ENCODE data around the gene ETFA.

Gene ETFA

DNA sequence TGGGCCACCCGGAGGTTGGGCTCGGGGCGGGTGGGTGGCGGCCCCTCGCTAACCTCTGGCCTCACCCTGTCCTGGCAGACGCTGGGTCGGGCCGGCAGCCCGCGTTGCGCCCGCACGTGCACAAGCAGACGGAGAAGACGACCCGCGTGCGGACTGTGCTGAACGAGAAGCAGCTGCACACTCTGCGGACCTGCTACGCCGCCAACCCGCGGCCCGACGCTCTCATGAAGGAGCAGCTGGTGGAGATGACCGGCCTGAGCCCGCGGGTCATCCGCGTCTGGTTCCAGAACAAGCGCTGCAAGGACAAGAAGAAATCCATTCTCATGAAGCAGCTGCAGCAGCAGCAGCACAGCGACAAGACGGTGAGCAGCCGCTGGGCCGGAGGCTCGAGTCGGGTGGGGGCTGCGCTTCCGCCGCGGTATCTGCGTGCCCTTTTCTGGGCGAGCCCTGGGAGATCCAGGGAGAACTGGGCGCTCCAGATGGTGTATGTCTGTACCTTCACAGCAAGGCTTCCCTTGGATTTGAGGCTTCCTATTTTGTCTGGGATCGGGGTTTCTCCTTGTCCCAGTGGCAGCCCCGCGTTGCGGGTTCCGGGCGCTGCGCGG lies 29.0 kb upstream of the ETFA start:
- peak; percentile 31 for DNase-seq

DNA sequence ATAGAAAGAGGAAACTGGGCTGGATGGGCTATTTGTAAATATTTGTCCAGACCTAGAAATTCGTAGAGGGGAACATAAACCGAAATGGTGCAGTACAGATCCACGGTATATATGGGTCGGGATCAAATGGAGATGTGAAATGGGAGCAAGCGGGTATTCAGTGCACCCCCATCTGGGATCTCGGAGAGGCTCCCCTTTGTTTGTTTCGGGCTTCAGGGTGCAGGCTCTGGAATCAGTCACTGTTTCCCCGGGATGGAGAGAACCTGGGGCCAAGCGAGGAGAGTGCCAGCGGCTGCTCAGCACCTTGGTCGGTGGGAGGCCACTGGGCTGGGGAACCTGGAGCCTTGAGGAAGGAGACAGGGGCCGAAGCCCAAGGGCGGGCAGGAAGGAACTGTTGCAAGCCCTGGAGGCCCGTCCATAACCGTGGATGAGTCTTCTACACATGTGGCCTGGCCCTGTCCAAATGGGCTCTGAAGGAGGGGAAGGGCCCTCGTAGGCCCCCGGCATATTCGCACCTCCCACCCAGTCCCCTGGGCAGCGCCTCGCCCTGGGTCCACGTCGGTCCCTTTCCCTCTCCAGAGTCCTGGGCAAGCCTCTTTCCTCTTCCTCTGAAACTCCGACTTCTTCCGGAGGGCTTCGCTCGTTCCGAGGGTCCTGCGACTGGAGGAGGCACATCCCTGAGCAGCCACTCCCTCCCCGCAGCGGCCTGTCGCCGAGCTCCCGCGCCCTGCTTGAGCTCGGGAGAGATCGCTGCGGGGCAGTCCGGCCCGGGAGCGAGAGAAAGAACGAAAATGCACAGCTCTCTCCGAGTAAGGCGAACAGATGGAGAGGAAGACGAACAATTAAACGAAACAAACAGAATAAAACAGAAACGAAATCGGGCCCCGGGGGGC lies 28.3 kb upstream of the ETFA start:
- DNase-seq = no peak

DNA sequence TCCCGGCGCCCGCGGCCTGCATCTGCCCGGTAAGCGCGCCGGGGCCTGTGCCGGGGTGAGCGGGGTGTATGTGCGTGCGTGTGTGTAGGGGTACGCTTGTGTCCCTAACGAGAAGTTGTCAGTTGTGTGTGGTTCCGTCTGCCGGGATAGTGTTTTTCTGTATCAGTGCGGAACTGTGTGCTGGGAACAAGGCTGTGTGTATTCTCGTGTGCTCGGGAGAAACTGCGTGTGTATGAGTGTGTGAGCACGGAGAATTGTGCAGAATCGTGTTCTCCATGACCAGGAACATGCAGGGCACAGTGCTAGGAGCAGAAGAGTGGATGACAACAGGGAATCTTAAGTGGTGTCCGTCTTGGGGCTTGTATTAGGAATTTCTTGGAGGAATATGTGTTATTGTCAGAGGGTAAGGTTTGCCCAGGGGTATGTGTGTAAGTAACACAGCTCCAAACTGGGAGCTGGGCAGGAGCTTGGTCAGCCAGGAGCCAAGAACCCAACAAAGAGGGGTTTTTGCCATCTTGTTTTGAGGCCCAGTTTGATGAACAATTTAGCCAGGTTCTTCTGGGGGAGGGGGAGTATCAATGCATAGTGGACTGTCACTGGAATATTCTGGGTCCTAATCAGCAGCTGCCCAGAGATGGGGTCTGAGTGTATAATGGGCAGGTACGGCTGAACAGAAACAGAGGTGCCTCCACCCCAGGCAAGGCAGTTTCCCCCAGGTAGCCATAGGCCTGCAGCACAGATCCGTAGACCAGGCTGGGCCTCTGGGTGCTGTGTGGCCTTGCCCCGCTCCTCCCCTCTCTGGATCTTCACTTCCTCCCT lies 27.4 kb upstream of the ETFA start:
- DNase-seq = no peak

DNA sequence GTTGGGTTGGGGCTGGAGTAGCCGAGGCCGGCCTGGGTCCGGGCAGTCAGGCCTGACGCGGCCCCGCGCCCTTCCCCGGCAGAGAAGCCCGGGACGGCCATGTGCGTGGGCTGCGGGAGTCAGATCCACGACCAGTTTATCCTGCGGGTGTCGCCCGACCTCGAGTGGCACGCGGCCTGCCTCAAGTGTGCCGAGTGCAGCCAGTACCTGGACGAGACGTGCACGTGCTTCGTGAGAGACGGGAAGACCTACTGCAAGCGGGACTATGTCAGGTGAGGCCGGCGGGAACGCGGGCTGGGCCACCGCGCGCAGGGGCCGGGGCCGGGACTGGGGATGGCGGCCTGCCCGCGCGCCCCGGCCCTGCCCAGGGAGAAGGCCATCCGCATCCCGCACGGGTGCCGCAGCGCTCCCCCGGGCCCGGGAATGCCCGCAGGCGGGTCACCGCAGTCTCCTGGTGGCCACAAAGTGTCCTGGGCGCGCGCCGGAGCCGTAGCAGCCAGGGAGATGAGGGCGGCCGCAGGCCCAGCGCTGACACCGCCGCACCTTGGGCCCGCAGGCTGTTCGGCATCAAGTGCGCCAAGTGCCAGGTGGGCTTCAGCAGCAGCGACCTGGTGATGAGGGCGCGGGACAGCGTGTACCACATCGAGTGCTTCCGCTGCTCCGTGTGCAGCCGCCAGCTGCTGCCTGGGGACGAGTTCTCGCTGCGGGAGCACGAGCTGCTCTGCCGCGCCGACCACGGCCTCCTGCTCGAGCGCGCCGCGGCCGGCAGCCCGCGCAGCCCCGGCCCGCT lies 26.6 kb upstream of the ETFA start:
- DNase-seq = no peak

DNA sequence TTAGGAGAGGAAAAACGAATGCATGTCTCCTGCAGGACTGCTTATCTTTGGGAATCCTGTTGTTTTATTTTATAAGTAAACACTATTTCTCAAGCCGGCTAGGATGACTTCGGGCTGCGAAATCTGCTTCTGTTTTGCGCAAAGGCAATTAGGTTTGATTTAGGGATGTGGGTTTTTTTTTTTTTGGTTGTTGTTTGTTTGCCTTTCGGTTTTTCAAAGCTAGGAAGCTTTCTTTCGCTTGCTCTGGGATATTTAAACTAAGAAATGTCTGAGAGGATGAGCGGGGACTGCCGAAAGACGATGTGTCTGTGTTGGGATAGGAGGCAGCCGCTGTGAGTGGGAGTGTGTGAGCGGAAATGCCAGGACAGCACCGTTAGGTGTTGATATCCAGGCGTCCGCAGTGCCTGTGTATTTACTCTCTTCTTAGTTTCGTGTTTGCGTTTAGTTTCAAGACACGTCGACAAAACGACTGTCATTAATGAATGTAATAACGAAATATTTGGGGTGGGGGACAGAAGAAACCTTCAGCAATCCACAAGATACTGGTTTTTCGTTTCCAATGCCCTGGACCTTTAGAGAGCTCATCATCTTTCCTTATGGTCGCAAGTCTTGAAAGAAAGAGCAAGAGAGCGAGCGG lies 25.9 kb upstream of the ETFA start:
- no peak for DNase-seq

DNA sequence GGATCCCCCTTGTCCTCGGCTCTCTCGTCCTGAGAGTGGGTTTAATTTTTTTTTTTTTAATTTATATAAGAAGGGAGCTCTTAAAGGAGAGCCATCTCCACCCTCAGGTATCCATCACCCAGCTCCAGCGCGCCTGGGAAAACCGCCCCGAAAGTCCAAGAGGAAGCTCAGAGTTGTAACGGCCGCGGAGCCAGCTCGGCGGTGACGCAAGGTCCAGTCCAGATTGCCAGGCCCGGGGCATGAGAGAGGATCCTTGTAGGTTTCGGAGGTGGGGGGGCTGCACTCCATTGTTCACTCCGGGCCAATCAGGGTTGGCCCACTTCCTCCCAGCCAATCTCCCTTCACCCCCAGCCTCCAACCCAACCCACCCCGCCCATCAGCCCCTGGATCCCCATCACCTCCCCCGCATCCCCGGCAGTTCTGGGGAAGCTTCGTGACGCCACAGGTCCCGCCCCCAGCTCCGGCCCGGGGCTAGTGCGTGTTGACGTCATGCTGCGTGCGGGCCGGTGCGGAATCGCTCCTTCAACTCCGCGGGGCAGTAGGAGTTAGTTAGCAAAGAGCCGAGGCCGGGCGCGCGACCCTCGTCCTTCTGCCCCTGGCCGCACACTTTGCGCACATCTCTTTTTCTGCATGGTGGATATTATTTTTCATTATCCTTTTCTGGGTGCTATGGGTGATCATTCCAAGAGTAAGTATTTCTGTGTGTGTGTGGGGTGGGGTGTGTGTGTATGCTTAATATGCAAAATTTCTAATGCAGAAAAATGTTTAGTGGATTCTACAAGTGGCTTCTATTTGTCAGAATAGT lies 25.2 kb upstream of the ETFA start, which contains the start of gene ISL2:
TSS of gene ISL2 (plus strand) at position 520 of the 805 bp plus-strand sequence. CDS start at position 631, 111 bp downstream.
- no peak for DNase-seq

DNA sequence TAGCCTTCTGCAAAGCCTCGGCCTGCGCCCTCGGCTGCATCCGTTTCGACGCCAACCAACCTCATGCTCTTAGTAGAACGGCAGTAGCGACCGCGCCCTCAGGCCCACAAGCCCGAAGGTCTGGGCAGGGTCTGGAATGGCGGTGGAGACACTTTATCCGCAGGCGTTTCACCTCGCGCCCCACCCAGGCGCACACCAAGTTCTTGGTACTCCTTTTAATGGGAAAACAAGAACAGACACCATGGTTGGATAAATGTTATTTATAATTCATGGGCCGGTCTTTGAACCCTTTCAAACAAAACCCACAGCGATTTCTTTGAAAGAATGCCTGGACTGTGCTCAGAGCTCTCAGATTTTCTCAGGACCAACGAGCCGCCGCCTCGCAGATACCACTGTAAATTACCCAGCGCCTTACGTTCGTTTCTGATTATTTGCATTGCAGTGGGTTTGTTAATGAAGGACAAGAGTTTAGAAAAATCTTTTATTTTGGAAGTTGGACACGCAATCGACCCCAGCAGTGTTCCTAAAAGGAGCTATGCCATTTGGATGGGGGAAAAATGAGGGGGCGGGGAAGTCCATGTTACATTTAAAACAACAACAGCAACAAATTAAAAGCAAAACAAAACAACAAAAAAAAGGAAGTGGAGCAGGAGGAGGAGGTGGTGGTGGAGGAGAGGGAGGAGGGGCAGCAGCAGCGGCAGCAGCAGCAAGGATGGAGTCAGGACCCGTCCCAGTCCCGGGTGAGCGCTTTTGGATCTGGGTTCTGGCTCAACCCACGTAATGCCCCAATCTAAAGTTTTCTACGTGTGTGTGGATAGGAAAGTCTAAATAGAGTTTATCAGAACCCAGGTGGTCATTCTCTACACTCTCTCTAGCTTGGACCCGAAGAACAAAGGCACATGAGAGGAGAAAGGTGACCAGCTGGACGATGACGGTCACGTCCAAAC lies 24.3 kb upstream of the ETFA start:
- no peak for DNase-seq

DNA sequence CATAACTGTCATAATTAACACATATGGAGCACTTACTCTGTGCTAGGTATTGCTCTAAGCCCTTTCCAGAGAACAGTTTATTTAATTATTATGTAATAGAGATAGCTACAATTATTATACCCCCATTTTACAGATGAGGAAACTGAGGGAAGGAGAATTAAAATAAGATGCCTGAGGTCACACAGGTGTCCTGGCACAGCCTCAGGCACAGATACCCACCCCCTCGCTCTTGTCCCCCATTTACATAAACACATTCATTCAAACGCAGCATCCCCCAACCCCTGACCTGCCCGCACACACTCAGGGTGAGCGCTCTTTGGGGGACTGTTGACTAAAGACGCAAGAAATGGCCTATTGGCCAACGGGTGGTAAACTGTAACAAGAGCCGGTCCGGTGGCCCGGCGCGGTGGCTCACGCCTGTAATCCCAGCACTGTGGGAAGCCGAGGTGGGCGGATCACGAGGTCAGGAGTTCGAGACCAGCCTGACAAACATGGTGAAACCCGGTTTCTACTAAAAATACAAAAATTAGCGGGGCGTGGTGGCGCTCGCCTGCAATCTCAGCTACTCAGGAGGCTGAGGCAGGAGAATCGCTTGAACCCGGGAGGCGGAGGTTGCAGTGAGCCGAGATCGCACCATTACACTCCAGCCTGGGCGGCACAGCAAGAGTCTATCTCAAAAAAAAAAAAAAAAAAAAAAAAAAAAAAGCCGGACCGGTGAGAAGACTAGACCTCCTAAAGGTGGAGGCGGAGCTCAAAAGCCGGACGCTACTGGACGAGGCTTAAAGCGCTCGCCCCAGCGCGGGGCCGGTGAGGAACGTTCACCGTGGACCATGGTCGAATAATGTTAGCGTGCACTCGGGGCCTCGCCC lies 23.4 kb upstream of the ETFA start:
- no peak for DNase-seq

DNA sequence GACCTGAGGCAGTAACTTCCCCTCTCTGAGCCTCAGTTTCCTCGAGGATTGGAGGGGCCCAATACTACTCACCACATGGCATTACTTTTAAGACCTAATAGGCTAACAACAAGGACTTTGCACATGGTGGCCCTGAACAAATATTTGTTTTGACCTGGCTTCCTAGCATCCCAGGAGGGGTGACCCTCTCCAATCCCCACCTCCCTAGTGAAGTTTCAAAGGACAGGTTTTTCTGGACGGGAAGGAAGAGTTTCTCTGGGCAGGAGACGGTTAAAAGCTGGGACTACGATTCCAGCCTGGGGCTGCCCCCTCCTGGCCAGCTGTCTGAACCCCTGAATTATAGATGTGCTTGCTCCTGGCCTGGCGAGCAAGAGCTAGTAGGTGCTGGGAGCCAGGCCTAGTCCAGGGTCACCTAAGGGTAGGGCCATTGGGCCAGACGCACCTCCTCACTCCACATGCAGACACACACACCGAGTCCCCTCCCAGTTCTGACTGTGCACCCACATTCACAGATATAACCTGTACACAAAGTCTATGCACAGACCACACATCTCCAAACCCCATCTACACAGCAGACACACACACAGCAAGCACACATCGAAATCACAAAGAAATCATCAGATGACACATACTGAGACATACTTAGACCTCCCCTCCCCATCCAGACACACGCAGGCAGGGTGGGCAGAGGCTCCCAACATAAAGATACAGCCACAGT lies 22.6 kb upstream of the ETFA start:
- DNase-seq = no peak

DNA sequence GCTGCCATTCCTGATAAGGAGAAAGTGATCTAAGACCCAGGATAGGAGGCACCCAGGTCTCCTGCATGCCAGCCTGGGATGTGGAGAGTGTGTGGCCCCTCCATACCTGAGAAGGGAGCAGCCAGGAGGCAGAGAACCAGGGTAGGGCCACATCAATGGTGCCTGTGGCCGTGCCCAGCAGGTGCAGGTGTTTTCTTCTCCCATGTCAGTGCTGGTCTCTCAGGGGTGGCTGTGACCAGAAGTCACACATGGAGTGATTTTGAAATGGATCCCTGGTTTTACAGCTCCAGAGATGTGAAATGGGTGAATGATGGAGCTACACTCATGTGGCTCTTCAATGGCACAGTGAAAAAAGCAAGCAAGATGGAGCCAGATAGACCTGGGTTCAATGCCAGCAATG lies 22.0 kb upstream of the ETFA start:
- no peak for DNase-seq

DNA sequence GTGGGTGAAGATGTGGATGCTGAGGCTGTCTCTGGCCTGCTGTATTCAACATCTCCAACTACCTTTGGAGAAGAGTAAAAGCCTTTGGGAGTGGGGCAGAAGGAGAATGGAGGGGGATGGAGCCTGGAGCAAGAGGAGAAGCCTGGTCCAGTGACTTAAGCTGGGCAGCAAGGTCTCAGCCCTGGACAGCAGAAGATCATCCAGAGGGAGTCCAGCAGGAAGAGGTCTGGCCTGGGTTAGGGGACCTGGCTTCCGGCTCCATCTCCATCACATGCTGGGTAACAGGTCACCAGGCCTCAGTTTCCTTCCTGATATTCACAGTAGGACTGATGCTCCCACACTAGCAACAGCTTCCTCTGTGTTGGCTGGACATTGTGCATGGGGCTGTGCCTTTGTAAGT lies 21.5 kb upstream of the ETFA start:
- no peak for DNase-seq

DNA sequence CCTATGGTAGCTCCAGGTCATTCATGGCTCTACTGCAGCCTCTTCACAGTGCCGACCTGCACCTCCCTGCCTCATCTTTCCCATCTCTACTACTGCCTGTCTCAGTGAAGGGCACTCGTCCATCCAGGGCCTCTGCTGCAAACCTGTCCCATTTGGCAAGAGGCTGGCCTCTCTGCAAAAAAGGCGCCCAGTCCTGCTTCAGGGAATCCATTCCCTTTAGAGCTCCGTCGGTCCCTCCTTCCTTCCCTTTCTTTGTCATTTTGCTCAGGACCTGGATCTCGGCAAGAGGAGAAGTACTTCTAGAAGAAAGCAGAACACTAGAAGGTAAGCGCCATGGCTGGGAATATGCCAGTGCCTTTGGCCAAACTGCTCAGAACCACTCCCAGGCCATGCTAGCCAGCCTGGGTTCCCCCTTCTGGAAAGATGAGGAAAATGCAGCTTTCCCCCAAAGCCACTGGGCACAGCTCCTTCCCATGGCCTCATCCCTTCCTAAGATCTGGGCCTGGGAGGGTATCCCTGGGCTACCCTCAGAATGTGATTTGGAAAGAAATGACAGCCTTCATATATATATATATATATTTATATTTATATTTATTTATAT lies 18.9 kb upstream of the ETFA start:
- DNase-seq = peak; percentile 7

DNA sequence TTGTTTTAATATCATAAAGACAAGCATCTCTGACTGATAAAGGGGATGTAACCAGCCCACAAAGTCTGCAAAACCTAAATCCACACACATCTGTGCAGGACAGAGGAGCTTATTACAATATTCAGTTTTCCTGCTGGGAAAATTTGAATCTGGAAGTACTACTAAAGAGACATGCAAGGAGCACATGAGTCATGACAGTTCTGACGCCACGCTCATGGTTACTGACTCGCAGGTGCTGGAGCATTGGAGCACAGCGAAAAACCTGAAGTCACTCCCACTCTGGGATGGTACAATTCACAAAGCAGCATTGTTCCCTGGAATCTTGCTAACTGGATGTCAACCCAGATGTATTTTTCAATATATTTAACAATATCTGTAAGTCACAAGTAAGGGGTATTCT lies 17.7 kb upstream of the ETFA start:
- DNase-seq = no peak

DNA sequence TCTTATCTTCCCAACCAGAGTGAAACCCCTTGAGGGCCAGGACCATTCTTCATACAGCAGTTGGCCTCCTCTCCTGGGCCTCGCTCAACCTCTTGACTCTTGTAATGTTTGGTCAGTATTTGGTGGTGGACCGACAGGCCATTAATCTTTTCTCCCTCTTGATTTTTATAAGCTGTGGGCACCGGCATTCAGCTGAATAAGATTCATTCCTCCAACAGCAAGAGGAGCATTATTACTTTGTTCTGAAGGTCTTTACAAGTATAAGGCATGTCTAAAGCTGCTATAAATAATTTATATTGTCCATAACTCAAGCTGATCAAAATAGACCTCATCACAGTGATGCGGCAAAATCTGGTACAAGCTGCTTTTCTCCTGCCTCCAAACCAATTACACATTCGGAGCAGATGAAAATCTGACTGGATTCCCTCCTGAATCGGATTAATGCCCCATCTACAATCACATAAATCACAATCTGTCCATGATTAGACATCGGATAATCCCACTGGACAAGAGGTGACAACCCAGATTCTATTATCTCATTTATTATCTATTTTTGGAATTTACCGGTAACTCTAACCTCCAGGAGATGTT lies 16.9 kb upstream of the ETFA start:
- no peak for DNase-seq

DNA sequence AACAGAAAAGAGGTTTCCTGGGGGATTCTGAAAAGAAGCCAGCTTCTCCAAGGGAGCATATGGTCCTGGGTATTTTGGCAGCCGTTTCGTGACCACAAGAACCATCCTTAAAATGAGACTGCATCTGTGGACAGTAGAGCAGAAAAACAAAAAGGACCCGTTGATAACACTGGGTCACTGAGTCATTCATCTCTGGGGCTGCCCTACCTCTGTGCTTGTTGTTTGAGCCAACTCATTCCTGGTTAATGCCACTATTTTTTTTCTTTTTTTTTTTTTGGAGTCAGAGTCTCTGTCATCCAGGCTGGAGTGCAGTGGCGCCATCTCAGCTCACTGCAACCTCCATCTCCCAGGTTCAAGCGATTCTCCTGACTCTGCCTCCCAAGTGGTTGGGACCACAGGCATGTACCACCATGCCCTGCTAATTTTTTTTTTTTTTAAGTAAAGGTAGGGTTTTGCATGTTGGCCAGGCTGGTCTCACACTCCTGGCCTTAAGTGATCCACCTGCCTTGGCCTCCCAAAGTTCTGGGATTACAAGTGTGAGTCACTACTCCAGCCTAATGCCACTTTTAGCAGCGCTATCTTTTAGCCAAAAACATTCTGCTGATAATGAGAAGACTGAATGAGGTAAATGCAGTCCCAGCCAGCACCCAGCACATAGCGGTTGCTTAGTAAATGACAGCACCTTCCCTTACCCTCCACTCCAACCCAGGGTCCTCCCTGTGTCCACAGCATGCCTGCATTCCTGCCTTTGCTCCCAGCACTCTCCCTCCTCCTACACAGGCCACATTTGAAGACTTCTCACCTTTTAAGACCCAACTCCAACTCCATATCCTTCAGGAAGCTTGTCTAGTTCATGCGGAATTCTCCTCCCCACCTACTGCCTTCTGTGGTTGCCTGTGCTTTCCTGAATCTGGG lies 16.2 kb upstream of the ETFA start:
- no peak for DNase-seq

DNA sequence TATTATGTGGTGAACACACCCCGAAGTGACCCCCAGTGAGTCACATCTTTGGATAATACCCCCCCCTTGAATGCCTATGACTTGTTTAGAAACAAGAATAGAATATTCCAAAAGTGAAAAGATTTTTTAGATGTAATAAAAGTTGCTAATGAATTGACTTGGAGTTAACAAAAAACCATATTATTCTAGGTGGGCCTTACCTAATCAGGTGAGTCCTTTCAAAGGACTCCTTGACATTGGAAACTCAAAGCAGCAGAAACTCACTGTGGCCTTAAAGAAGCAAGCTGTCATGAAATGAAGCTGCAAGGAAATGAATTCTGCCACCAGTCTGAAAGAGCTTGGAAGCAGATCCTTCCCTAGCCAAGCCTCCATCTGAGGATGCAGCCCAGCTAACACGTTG lies 14.4 kb upstream of the ETFA start:
- no peak for DNase-seq

DNA sequence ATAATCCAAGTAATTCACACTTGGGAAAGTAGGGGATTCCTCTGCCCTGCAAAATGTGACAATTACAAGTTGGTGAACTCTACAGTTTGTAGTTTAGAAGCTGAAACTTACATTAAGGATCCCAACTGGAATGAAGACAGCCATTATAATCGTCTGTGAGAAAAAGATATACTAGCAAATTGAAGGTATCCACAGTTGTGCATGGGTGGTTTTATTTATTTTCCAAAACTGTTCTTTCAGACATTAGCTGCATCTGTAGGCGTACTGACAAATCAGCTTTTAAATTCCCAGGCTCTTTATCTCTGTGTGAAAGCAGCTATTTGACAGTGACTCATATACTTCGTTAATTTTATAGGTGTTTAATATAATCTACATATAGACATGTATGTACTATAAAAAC lies 12.8 kb upstream of the ETFA start:
- no peak for DNase-seq
